Measurements from ENCODE around the gene UMAD1.

GRCh38 chr7:7702826-7703225 lies 62.3 kb downstream of the UMAD1 start:
- TF ChIP-seq CTCF (IDR thresholded peaks at IDR 0.05), result no peak
- TF ChIP-seq POLR2AphosphoS5 (IDR thresholded peaks at IDR 0.05), result no peak
